ENCODE data around the gene S100A10.
A peak's percentile ranks its signal among the peaks of the same experiment; 100 is the strongest.

The S100A10 gene

DNA sequence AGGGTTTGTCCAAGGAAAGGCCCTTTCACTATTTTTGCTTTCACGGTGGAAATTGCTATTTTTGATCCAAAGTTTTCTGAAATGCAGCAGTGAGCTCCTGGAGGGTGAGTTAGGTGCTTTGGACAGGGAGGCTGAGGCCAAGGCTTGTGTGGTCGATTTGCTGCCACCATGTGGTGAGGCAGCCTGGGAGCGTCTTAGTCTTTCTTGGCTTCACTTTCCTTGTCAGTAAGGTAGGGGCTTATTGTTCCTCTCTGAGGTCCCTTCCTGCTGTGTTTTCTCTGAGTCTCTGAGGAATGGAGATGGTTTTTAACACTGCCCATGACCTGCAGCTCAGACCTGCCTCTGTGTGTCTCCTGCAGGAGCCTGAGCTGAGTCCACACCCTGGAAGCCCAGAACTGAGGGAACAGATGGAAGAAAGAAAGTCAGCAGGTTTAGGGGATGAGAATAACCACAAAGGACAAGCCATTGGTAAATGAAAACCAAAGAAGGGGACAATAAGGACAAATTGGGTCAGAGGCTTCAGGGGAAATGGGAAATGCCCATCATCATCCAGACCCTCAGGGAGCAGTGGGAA is 20.1 kb upstream of the S100A10 start:
- peak; percentile 42 for DNase-seq (ENCODE audit: low spot score)

GRCh38 chr1:152009691-152010090 is 16.0 kb upstream of the S100A10 start:
- DNase-seq (ENCODE audit: low spot score), result no peak

DNA sequence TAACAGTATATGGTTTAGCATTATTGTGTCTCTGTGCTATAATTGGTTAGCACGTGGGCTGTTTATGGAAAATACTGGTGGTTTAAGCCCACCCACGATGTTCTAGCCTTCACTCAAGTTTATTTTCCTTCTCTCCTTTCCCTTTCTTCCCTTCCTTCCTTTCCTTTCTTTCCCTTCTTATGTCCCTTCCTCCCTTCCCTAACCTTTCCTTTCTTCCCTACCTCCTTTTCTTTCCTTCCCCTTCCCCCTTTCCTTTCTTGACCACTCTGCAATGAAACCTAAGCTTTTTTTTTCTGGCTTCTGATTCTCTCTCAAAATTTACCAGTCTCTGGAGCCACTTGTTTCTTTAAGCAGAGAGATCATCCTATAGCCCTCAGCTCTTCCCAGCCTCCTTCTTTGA is 13.4 kb upstream of the S100A10 start:
- no peak for DNase-seq (ENCODE audit: low spot score)

GRCh38 chr1:152005360-152005912 is 11.8 kb upstream of the S100A10 start:
- DNase-seq (ENCODE audit: low spot score), result no peak

GRCh38 chr1:152003846-152004442 is 10.3 kb upstream of the S100A10 start:
- no peak for DNase-seq (ENCODE audit: low spot score)

GRCh38 chr1:152002960-152003359 is 9.3 kb upstream of the S100A10 start:
- no peak for DNase-seq (ENCODE audit: low spot score)

DNA sequence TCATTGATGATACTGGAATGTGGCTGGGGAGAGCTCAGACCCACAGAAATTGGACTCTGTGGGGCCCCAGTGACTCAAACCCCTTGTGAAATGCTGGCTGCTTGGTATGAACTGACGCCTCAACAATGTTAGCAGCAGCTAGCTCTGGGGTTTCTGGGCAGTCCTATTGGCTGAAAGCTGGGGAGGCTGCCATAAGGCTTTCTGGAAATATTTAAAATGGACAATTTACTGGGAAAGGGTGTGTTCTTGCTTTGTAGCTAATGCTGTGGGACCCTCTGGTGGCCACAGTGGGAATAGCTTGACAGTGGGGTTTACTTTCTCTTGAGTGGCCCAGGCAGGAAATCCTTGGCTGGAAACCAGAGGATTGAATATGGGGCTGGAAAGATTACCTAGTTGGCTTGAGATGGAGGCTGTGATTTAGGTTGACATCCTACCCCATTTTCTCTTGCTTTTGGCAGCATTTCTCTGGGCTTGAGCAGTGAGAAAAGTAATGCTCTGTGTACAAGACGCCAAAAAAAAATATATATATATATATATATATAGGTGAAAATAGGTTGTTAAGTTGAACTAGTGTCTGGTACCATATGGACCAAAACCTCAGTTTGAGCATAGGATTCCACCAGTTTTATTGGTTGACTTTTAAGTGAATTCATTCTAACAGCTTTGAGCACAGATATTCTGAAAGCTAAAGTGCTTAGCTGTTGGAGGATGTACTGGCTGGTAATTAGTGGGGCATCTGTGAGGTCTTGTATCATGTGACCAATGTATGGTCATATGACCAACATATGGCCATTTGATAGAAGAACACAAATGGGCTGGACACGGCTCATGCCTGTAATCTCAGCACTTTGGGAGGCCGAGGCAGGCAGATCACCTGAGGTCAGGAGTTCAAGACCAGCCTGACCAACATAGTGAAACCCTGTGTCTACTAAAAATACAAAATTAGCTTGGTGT is 8.2 kb upstream of the S100A10 start:
- DNase-seq (ENCODE audit: low spot score), result peak; percentile 73

- no peak for DNase-seq (ENCODE audit: low spot score)
Observed at GRCh38 chr1:152000964-152001630, 7.4 kb upstream of the S100A10 start.

- no peak for DNase-seq (ENCODE audit: low spot score)
Observed at GRCh38 chr1:151998611-151999362, 5.1 kb upstream of the S100A10 start.

GRCh38 chr1:151997284-151997570 is 3.6 kb upstream of the S100A10 start:
- no peak for DNase-seq (ENCODE audit: low spot score)

DNA sequence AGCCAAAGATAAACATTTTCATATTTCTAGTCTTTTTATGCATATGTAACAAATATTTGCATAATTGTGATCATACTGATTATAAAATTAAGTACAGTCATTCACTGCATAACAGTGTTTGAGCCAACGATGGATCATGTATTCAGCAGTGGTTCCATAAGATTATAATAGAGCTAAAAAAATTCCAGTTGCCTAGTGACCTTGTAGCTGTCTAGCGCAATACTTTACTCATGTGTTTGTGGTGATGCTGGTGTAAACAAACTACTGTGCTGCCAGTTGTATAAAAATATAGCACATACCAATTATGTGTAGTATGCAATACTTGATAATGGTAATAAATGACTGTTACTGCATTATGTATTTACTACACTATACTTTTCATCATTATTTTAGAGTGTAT is 2.1 kb upstream of the S100A10 start:
- DNase-seq (ENCODE audit: low spot score), result no peak

- DNase-seq (ENCODE audit: low spot score), result no peak
Observed at GRCh38 chr1:151994956-151995355, 1.3 kb upstream of the S100A10 start.

DNA sequence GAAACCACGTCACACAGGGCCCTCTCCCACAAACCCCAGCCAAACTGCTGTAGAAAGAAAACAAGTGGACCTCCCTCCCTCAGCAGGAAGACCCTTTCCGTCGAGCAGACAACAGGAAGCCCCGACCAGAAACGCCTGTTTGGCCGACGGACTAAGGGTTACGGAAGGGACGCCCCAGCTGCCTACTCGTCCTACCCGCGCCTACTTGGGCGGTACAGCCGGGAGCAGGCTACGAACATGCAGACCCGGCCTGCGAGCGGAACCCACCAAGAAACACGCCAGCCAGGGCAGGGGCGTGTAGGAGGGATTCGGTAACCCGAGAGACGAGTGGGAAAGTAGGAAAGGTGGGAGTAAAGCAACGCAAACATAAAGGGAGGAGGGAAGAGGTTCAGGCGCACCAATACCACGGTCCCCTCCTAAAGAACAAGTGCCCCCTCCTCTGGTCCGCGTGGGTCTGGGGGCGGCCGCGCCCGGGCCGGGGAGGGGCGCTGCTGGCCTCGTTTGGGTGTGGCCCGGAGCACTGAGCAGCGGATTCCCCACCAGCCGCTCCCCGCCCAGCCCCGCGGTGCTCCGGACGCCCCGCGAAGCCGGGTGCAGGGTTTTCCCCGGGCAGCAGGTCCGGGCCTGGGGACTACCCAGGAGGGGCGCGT is 450 bp downstream of the S100A10 start:
- DNase-seq (ENCODE audit: low spot score), result peak; percentile 26

DNA sequence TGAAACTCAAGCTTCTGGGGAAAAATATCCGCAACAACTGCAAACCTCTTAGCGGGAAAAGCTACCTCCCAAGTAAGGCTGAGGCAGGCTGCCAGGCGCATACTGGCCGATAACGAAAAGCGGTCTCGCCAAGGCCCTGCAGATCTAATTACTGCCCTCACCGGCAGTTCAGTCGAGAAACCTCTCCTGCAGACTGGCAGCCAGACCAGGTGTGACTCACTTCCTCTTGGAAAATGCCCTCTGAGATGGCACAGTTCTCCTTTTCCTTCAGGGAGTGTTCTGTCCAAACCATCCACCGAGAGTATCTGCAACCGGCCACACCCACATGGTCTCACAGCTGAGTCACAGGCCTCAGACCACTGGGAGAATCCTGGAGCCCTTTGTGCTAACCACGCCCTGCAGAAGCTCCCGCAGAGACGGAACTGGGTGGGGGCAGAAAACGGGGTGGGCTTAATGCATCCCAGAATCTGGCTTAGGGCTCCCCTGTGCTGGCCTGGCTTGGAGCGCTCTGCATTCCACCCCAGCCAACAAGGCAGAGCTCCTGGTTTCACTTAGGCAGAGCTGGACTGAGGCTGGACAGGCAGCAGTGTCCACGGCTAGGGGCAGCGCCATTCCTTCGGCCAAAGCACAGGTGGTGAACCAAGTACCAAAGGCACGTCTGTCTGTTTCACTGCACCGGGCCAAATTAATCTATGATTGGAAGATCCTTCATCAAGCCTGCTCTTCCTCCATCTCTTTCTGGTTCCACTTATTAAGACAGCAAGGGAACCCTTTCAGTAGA is 1.2 kb downstream of the S100A10 start:
- peak; percentile 28 for DNase-seq (ENCODE audit: low spot score)

- no peak for DNase-seq (ENCODE audit: low spot score)
Observed at GRCh38 chr1:151991663-151992302, 1.9 kb downstream of the S100A10 start.

DNA sequence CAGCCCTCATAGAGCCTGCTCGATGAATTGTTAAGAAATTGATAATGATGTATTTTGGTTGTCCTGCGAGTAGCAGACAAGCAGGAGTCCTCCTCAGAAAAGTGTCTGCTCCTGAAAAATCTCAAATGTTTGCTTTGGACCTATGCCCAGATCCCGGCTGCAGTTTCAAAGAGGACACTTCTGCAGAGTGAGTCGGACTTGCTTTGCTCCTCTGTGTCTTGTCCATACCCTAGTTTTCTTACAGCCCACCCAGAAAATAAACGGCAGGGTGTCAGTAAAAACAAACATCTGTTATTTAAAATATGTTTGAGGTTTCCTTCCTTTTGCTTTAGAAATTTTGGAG is 2.8 kb downstream of the S100A10 start:
- no peak for DNase-seq (ENCODE audit: low spot score)

GRCh38 chr1:151990058-151990855 is 3.4 kb downstream of the S100A10 start:
- DNase-seq (ENCODE audit: low spot score), result no peak

DNA sequence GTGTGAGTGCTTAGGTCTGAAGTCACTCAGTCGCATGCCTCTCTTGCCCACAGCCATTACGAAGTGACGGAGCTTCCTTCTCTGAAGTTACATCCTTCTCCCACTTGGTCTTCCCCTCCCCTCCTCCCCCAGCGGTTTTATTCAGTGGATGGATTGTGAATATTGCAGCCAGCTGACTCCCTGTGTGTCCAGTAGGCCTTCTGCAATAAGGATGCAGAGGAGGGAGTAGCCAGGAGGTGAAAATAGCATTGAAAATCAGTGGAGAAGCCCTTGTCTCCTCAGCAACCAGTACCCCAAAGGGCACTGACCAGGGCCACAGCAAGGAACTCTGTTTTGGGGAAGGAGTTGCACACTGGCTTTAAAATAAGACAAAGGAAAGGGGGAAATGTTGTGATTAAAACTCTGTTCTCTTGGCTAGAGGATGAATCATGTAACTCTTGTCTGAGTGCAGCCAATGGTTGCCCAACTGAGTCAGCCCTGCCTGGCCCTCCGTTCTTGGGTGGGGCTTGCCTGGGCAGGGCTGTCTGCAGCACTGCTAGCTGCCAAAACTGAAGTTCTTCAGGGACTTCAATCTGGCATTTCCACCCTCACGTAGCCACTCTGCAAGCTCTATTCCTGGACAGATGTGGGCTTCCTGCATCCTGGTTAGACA is 4.3 kb downstream of the S100A10 start:
- peak; percentile 42 for DNase-seq (ENCODE audit: low spot score)

Data from CD4-positive, alpha-beta T cell treated with Interleukin-6 at 100 ng/mL for 8 hours (primary cell).